ENCODE measurements around the gene IL1B. TPM values are rescaled to one million over a fixed set of nuclear protein-coding genes. Genes with fewer than 3 reads are reported as not detected.
"Not testable (repeated sequence)": the region's sequence is repeated elsewhere in the genome, so short reads cannot be mapped to it uniquely, and the experiment has no call there.

Gene IL1B
- total RNA-seq, 2 experiments from 2014 or later: 3.8 to 5.6 TPM

DNA sequence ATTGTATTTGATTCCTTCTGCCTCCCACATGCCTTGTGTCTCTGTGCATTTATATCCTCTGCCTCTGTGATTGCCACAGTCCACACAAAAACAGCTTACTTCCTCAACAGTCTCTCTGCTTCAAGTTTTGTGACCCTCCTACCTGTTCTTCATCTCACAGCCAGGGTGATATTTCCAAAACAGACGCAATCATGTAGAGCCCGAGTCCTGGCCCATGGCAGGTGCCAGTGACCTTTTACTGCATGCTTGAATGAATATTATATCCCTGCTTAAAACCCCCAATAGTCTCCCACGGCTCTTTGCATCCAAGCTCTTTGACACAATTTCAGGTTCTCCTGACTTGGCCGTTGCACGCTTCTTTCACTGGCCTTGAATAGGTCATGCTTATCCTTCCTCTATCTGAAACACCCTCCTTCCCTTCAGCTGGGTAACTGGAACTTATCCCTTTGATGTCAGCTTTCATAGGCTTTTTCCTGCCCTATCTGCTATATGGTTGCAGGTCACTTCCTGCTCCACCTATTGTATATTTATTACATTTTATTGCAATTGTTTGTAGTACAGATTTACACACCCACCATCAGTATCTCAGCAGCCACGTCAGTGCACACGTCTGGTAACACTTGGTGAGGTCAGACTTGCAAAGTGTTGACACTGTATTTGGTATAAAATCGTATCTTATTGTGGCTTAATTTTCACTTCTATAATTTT lies 29.7 kb upstream of the IL1B start:
- no peaks in the 10 kb centered on the region for H3K36me3 ChIP-seq (ENCODE audit: insufficient read depth, low read length)
- no peaks in the 10 kb centered on the region for H3K4me1 Mint-ChIP-seq (ENCODE audit: low read depth)
- DNase-seq: no peak
- ChIA-PET POLR2A (no interaction called here), CTCF (no interaction called here)
- H3K4me3 Mint-ChIP-seq: no peak overlapping the region
- H3K27ac Mint-ChIP-seq: no peak overlapping the region
- intact Hi-C loops (cut with DNase I, micrococcal nuclease): no loop called here
- H3K4me3 ChIP-seq (ENCODE audit: low read length): no peak overlapping the region
- peaks cover 23% of the 10 kb centered on the region for H3K27me3 Mint-ChIP-seq
- H3K36me3 Mint-ChIP-seq (ENCODE audit: low read depth): no peaks in the 10 kb centered on the region
- TF ChIP-seq, protein P1, sequence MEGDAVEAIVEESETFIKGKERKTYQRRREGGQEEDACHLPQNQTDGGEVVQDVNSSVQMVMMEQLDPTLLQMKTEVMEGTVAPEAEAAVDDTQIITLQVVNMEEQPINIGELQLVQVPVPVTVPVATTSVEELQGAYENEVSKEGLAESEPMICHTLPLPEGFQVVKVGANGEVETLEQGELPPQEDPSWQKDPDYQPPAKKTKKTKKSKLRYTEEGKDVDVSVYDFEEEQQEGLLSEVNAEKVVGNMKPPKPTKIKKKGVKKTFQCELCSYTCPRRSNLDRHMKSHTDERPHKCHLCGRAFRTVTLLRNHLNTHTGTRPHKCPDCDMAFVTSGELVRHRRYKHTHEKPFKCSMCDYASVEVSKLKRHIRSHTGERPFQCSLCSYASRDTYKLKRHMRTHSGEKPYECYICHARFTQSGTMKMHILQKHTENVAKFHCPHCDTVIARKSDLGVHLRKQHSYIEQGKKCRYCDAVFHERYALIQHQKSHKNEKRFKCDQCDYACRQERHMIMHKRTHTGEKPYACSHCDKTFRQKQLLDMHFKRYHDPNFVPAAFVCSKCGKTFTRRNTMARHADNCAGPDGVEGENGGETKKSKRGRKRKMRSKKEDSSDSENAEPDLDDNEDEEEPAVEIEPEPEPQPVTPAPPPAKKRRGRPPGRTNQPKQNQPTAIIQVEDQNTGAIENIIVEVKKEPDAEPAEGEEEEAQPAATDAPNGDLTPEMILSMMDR (IDR thresholded peaks at IDR 0.05): no peak
- H3K9me3 Mint-ChIP-seq: no peaks in the 10 kb centered on the region
- ATAC-seq (ENCODE audit: poor library complexity): no peak
- H3K27me3 ChIP-seq (ENCODE audit: control insufficient read depth in 1 of 2, insufficient read depth in 2 of 2, low read length in 2 of 2): peaks cover 0 to 9% of the 10 kb centered on the region in 2 experiments
- H3K4me1 ChIP-seq (ENCODE audit: insufficient read depth, low read length): no peaks in the 10 kb centered on the region
- H3K9me3 ChIP-seq (ENCODE audit: control insufficient read depth in 1 of 2, insufficient read depth in 1 of 2, low read length in 2 of 2): no peaks in the 10 kb centered on the region
- no peak overlapping the region for H3K27ac ChIP-seq (ENCODE audit: low read depth in 1 of 2, low read length in 2 of 2)

GRCh38 chr2:112864072-112864471 lies 27.5 kb upstream of the IL1B start:
- H3K4me1 Mint-ChIP-seq (ENCODE audit: low read depth): no peaks in the 10 kb centered on the region
- Histone ChIP-seq H3K9me3 (ENCODE audit: control insufficient read depth in 1 of 2, insufficient read depth in 1 of 2, low read length in 2 of 2) (no peaks in the 10 kb centered on the region), H3K4me1 (ENCODE audit: insufficient read depth, low read length) (no peaks in the 10 kb centered on the region)

GRCh38 chr2:112859406-112860183 lies 23.0 kb upstream of the IL1B start:
- H3K9me3 ChIP-seq (ENCODE audit: control insufficient read depth in 1 of 2, insufficient read depth in 1 of 2, low read length in 2 of 2); H3K4me3 Mint-ChIP-seq; H3K9me3 Mint-ChIP-seq; intact Hi-C loops (cut with DNase I, micrococcal nuclease); CTCF ChIA-PET; H3K4me1 Mint-ChIP-seq (ENCODE audit: low read depth); H3K27me3 Mint-ChIP-seq; ATAC-seq (ENCODE audit: poor library complexity); H3K4me3 ChIP-seq (ENCODE audit: low read length); H3K27me3 ChIP-seq (ENCODE audit: control insufficient read depth in 1 of 2, insufficient read depth in 2 of 2, low read length in 2 of 2); H3K27ac Mint-ChIP-seq; H3K4me1 ChIP-seq (ENCODE audit: insufficient read depth, low read length); H3K36me3 Mint-ChIP-seq (ENCODE audit: low read depth); DNase-seq; H3K27ac ChIP-seq (ENCODE audit: low read depth in 1 of 2, low read length in 2 of 2); H3K36me3 ChIP-seq (ENCODE audit: insufficient read depth, low read length): not testable (repeated sequence)
- POLR2A ChIA-PET: interaction anchor here (0.6 kb wide), 1 partner anchor 9 kb away, joined by 3 read pairs; no protein-coding TSS in a partner anchor

More at GRCh38 chr2:112864072-112864471, 27.5 kb upstream of the IL1B start:
- ChIA-PET POLR2A (no interaction called here), CTCF (interaction anchor here (0.6 kb wide), 1 partner anchor 113 kb away, joined by 3 read pairs; no protein-coding TSS in a partner anchor)
- Mint-ChIP-seq H3K9me3 (peaks cover 6% of the 10 kb centered on the region), H3K36me3 (ENCODE audit: low read depth) (no peaks in the 10 kb centered on the region), H3K4me3 (no peak overlapping the region), H3K27ac (no peak overlapping the region), H3K27me3 (peaks cover 11% of the 10 kb centered on the region)
- Histone ChIP-seq H3K27me3 (ENCODE audit: control insufficient read depth in 1 of 2, insufficient read depth in 2 of 2, low read length in 2 of 2) (no peaks in the 10 kb centered on the region), H3K4me3 (ENCODE audit: low read length) (no peak overlapping the region), H3K27ac (ENCODE audit: low read depth in 1 of 2, low read length in 2 of 2) (no peak overlapping the region), H3K36me3 (ENCODE audit: insufficient read depth, low read length) (no peaks in the 10 kb centered on the region)
- no peak for DNase-seq
- intact Hi-C loops (cut with DNase I, micrococcal nuclease): no loop called here
- TF ChIP-seq, protein P1 (IDR thresholded peaks at IDR 0.05): no peak
- ATAC-seq (ENCODE audit: poor library complexity): no peak
